CD1c-positive myeloid dendritic cell (primary cell): ENCODE measurements around the gene BUB1B.
"Not testable (repeated sequence)": the region's sequence is repeated elsewhere in the genome, so short reads cannot be mapped to it uniquely, and the experiment has no call there.

Source experiments
- DNase-seq: peaks from one replicate; pipeline ENCODE4 v3.0.0-alpha.2; 2016; ENCODE audit errors: extremely low spot score

BUB1B gene

DNA sequence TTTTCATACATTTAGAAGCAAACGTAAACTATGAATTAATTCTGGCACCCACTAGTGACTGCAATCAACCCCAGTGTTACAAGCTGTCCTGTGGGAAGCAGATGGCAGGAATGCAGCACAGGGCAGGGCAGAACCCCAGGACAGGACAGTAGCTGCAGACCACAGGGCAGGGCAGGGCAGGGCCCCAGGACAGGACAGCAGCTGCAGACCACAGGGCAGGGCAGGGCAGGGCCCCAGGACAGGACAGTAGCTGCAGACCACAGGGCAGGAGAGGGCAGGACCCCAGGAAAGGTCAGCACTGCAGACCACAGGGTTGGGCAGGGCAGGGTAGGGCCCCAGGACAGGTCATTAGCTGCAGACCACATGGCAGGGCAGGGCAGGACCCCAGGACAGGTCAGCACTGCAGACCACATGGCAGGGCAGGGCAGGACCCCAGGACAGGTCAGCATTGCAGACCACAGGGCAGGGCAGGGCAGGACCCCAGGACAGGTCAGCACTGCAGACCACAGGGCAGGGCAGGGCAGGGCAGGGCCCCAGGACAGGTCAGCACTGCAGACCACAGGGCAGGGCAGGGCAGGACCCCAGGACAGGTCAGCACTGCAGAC is 24.9 kb upstream of the BUB1B start:
- DNase-seq, result not testable (repeated sequence)

- no peak for DNase-seq
Observed at GRCh38 chr15:40136470-40137302, 24.2 kb upstream of the BUB1B start.

- no peak for DNase-seq
Observed at GRCh38 chr15:40137303-40138200, 23.3 kb upstream of the BUB1B start.

DNA sequence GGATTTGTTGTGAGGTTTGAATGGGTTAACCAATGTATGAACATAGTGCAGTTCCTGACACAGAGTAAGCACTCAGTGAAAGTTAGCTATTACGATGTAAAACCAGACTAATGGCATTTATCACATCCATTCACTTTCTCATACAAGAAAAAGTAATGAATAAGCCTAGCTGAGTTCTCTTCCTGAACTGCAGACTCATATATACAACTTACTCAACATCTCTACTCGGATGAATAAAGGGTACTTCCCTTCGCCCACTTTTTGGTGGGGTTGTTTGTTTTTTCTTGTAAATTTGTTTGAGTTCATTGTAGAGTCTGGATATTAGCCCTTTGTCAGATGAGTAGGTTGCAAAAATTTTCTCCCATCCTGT is 22.7 kb upstream of the BUB1B start:
- DNase-seq, result not testable (repeated sequence)

DNA sequence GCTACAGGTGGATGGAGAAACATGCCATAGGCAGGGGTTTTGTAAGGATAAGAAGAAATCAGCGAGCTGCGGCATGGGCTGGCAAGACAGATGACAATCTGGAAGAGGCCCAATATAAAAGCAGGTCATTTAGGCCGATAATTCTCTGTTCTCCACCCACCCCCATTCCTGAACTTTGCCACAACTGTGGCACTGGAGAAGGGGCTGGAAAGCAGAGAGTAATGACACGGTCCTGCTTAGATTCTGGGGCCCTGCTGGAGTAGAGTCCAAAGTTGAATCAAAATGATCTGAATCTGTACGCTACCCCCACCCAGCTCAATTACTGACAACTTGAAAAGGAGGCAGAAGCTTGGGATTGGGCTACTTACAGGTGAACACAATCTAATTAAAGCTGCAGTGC is 18.4 kb upstream of the BUB1B start:
- no peak for DNase-seq

GRCh38 chr15:40146037-40146436 is 14.8 kb upstream of the BUB1B start:
- no peak for DNase-seq

DNA sequence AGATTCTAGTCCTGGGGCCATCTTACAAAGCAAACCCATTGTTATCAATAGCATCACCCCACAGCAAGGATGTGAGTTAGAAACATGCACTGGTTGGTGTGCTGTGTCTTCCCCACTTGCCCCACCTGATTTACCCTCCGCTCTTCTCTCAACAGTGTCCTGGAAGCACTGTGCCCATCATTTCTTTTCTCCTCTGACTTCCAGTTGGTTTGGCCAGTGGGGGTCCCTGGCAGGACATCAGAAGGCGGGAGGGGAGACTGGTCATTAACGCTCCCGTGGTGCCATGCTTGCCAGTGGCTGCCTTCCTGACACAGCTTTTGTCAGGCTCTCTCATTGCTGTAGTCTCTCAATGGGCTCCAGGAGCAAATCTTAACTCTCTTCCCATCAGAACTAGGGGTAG is 11.5 kb upstream of the BUB1B start:
- DNase-seq, result no peak

- DNase-seq, result peak; percentile 17
Observed at GRCh38 chr15:40150163-40150925, 10.5 kb upstream of the BUB1B start.

DNA sequence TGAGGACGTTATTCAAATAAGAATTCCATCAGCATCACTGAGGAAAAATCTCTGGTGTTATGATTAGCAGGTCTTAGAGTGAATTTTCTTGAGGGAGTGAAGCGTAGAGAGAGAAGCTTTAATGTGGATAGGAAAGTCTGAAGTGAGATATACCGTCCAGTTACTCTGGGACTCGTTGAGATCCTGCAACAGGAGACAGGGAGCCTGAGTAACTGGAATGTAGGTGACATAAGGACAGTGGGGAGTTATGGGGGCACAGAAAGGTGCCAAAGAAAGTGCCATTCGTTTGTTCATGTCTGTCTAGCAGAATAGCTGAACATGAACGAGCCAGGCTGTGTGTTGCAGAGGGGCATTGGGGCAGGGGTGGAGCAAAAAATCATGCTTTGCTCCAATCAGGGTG is 9.4 kb upstream of the BUB1B start:
- no peak for DNase-seq

DNA sequence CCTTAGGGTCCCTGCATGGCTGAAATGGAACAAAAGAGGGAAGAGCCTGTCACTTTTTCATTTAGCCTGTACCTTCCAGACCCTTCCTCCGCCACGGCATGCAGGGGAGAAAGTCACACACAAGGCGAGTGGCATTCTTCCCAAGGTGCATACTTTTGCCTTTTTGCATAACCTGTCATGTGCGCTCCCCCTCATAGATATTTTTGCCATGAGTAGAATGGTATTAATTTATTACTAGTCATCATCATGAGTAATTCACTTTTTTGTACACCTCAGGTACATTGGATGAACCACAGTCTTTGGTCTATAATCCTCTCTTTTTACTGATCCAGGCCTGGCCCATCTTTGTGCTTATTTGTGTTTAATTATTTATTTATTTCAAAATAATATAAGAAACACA is 8.9 kb upstream of the BUB1B start:
- DNase-seq, result no peak

GRCh38 chr15:40154821-40155220 is 6.0 kb upstream of the BUB1B start:
- not testable (repeated sequence) for DNase-seq

DNA sequence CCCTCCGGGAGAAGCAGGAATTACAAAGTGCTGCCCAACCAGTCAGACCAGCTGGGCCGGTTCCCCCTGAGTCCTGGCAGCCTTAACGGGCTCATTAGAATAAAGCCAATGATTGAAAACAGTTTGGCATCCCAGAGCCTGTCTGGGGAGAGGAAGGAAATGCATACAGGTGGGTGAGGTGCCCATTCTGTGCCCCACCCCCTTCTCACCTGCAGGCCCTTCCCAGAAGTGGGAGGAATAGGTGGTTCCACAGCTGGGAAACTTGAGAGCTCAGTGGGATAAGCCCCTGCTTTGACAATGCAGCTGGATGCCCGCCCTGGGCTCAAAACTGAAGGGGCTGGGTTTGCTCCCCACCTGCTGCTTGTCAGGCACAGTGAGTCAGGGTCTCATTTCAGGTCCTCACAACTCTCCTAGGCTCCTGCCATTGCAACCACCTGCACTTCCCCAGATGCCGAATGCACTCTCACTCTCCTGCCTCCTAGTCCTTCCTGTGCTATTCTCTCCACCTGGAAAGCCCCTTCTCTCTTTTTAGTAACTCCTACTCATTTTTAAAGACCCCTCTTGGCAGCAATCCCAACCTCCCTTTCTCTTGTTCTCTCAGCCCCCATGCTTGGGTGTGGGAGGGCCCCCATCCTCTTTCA is 5.5 kb upstream of the BUB1B start:
- no peak for DNase-seq

DNA sequence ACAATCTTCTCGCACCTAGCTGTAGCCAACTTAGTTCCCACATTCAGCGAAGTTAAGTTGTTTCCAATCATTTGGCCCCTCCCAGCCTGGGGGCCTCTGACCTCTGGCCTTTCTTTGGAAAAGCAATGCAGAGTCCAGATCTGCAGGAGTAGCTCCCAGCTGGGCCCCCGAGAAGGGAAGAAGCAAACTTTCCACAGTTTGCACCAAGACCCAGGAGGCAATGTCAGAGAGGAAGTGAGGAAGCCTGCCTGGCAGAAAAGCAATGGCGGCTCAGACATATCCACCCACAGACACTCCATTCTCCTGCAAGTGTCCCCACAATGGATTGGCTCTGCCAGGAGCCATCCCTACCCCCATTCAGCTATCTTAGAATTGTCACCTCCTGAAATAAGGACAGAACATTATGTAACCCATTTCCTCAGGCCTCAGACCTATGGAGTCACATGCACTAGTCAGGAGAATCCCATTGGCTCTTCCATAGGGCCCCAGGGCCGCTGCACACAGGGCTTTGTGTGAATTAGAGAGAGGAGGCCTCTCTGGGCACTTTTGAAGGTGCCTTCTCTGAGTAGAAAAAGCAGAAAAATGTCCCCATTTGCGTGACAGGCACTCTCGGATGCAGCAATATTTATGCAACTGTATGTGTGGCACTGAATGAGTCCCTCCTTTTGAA is 3.0 kb upstream of the BUB1B start:
- DNase-seq, result peak; percentile 16

GRCh38 chr15:40160021-40160420 is 848 bp upstream of the BUB1B start:
- no peak for DNase-seq

DNA sequence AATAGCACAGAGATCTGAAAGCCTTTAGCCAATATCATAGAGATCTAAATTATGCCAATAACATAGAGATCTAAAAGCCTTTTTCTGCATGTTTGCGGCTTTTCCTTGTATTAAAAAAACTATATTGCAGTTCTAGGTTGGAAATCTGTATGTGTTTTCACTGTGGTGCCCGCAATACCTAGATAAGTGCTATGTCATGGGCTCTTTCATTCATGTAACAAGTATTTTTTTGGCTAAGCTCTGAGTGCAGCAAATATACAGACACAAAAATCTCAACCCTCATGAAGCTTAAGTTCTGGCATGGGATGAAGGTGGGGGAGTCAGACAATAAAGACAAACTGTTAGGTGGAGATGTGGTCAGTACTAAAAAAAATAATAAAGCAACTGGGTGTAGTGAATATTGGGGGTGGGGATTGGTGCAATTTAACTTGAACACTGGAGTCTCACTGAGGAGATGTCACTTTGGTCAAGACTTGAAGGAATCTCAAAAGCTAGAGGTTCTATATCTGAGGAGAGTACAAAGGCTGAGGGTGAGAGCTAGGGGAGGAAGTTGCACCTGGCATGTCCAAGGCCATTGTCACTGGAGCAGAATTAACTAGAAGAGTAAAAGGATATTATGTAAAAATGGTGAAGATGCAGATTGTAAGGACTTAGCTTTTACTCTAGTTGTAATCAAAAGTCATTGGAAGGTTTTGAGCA is 973 bp downstream of the BUB1B start:
- no peak for DNase-seq

- DNase-seq, result peak; percentile 15
Observed at GRCh38 chr15:40162552-40162951, 1.7 kb downstream of the BUB1B start.

GRCh38 chr15:40163657-40164416 is 3.0 kb downstream of the BUB1B start:
- no peak for DNase-seq

GRCh38 chr15:40167374-40167773 is 6.5 kb downstream of the BUB1B start:
- DNase-seq, result not testable (repeated sequence)

DNA sequence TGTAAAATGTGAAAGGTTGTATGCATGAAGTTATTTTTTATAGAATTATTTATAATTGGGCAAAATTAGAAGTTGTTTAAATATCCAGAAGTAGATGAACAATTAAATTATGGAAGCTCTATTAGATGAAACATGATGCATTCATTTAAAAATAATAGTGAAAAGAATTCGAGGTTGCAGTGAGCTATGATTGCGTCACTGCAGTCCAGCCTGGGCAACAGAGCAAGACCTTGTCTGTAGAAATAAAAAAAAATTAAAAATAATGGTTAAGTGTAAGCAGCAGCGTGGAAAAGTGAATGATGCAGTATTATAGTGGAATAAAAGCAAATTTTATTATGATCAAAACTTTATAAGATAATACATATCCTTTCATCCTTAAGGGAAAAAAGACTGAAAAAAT is 14.3 kb downstream of the BUB1B start:
- DNase-seq, result no peak
